HepG2 (cell line): ENCODE data around the gene TNFAIP2. TPM values are rescaled to one million over a fixed set of nuclear protein-coding genes. Genes with fewer than 3 reads are reported as not detected.

Experiments
- DMAP1 ChIP-seq: IDR thresholded peaks from 2 replicates; pipeline ENCODE4 v1.6.1; 2016
- EP300 ChIP-seq, 3 experiments: sonication (generic) in 1 of 3; formaldehyde crosslinking in 1 of 3; IDR thresholded peaks; 2 replicates each; pipeline versions ENCODE4 v1.5.1 to v1.6.1; 2011 to 2020; ENCODE audit warnings: low read depth in 2 of 3, low read length in 2 of 3, borderline replicate concordance in 1 of 3, improper control_type of control experiment in 1 of 3, mild to moderate bottlenecking in 1 of 3, missing genetic modification reagents in 1 of 3, moderate library complexity in 1 of 3
- HDAC6 ChIP-seq: fragments of 200-600 bp; sonication (generic); IDR thresholded peaks from 2 replicates; pipeline ENCODE4 v1.7.0; 2017; ENCODE audit warnings: mild to moderate bottlenecking, antibody characterized with exemption, low read length, low read depth
- HIVEP1 ChIP-seq: sonication (generic); formaldehyde crosslinking; IDR thresholded peaks from 2 replicates; pipeline ENCODE4 v1.4.0; 2020; ENCODE audit warnings: mild to moderate bottlenecking, missing genetic modification reagents
- KMT2A ChIP-seq: sonication (generic); formaldehyde crosslinking; IDR thresholded peaks from 2 replicates; pipeline ENCODE4 v1.4.0; 2020; ENCODE audit warnings: missing genetic modification reagents
- MED8 ChIP-seq: sonication (generic); formaldehyde crosslinking; IDR thresholded peaks from 2 replicates; pipeline ENCODE4 v1.8.1; 2023; ENCODE audit warnings: mild to moderate bottlenecking, missing genetic modification reagents; ENCODE audit not compliant: insufficient replicate concordance
- POLR2A ChIP-seq, 2 experiments: IDR thresholded peaks; 2 replicates each; pipeline ENCODE4 v1.6.1; 2011; ENCODE audit warnings: low read depth in 2 of 2, low read length in 2 of 2, mild to moderate bottlenecking in 1 of 2, moderate library complexity in 1 of 2; ENCODE audit not compliant: insufficient read depth in 1 of 2
- PRDM10 ChIP-seq: sonication (generic); formaldehyde crosslinking; IDR thresholded peaks from 2 replicates; pipeline ENCODE4 v1.4.0; 2020; ENCODE audit warnings: low read depth, missing genetic modification reagents
- REL ChIP-seq: sonication (generic); formaldehyde crosslinking; conservative IDR thresholded peaks from 2 replicates; pipeline ENCODE4 v1.8.0; 2022; ENCODE audit warnings: mild to moderate bottlenecking, missing genetic modification reagents, moderate library complexity
- RERE ChIP-seq: IDR thresholded peaks from 2 replicates; pipeline ENCODE4 v1.6.1; 2016; ENCODE audit warnings: low read depth, missing genetic modification reagents, missing compliant biosample characterization
- RXRA ChIP-seq: sonication (generic); formaldehyde crosslinking; IDR thresholded peaks from 2 replicates; pipeline ENCODE4 v1.5.1; 2020; ENCODE audit warnings: missing genetic modification reagents
- SMAD3 ChIP-seq: sonication (generic); formaldehyde crosslinking; IDR thresholded peaks from 2 replicates; pipeline ENCODE4 v1.4.0; 2020; ENCODE audit warnings: missing genetic modification reagents
- SOX6 ChIP-seq, 2 experiments: fragments of 450-650 bp in 1 of 2; sonication (generic) in 1 of 2; formaldehyde crosslinking in 1 of 2; IDR thresholded peaks; 2 replicates each; pipeline versions ENCODE4 v1.4.0 to v1.6.1; 2017 to 2020; ENCODE audit warnings: antibody characterized with exemption in 1 of 2, mild to moderate bottlenecking in 1 of 2, missing genetic modification reagents in 1 of 2
- ZFP91 ChIP-seq: sonication (generic); formaldehyde crosslinking; IDR thresholded peaks from 2 replicates; pipeline ENCODE4 v1.9.0; 2022; ENCODE audit warnings: missing genetic modification reagents, mild to moderate bottlenecking, borderline replicate concordance
- ZNF446 ChIP-seq: sonication (generic); formaldehyde crosslinking; IDR thresholded peaks from 2 replicates; pipeline ENCODE4 v1.5.0; 2020; ENCODE audit warnings: mild to moderate bottlenecking, missing genetic modification reagents
- ZNF567 ChIP-seq: sonication (generic); formaldehyde crosslinking; IDR thresholded peaks from 2 replicates; pipeline ENCODE4 v1.8.1; 2023; ENCODE audit warnings: mild to moderate bottlenecking, missing genetic modification reagents, borderline replicate concordance
- ZSCAN12 ChIP-seq: sonication (generic); formaldehyde crosslinking; IDR thresholded peaks from 2 replicates; pipeline ENCODE4 v1.9.0; 2021; ENCODE audit warnings: mild to moderate bottlenecking, missing genetic modification reagents
- polyA plus RNA-seq, 8 experiments: library from polyadenylated mRNA; depleted of rRNA in 3 of 8; stranded (reverse) in 7 of 8; unstranded in 1 of 8; fragments of >200 nt; fragmentation: Illumina TruSeq in 4 of 8; extraction: Trizol in 4 of 8; gene quantifications; 2 replicates each; pipeline versions ENCODE4 v1.2.1 to v1.2.3, GENCODE V29; 2011 to 2016; ENCODE audit warnings: low read depth in 4 of 8, missing spikeins in 1 of 8, mixed read lengths in 1 of 8; ENCODE audit not compliant: insufficient read depth in 1 of 8
- total RNA-seq, 5 experiments: library from RNA; depleted of rRNA; stranded (reverse); fragments of >200 nt; fragmentation: Illumina TruSeq; extraction: Trizol; gene quantifications; 2 replicates each; pipeline ENCODE4 v1.2.3, GENCODE V29; 2016; ENCODE audit warnings: low read depth in 1 of 5

Gene TNFAIP2
- total and polyA plus RNA-seq, 2 of the 13 experiments (the other 11 are each of a cell fraction or from before 2014, with no cell fraction given), result 0.46 to 1.5 TPM

GRCh38 chr14:103094406-103095209 lies 28.7 kb upstream of the TNFAIP2 start, which contains the start of gene EXOC3L4 (continued):
- TF ChIP-seq ZFP91 (CRISPR knock-in tag) (peak; percentile 26; the same call in 1 of the 2 replicates), SMAD3 (CRISPR knock-in tag) (peak; percentile 11; the same call in 1 of the 2 replicates), POLR2A (IDR thresholded peaks at IDR 0.05; ENCODE audit: insufficient read depth in 1 of 2, low read depth in 2 of 2, low read length in 2 of 2) (peak in 1 of 2 experiments; percentile 38; a peak in 1 of 4 replicates), HDAC6 (no peak), SOX6 (IDR thresholded peaks at IDR 0.05) (no peak), SOX6 (CRISPR knock-in tag; IDR thresholded peaks at IDR 0.05) (peak; percentile 59), ZNF446 (no peak), HIVEP1 (CRISPR knock-in tag) (no peak), KMT2A (0 out of 2 replicates have a peak, but pooled peaks have one; percentile 22), DMAP1 (CRISPR knock-in tag) (peak; percentile 11; the same call in 1 of the 2 replicates), MED8 (CRISPR knock-in tag) (no peak), RERE (no peak), ZSCAN12 (no peak), ZNF567 (CRISPR knock-in tag) (no peak), REL (CRISPR knock-in tag) (no peak), RXRA (CRISPR knock-in tag) (no peak), PRDM10 (CRISPR knock-in tag) (peak; percentile 91), EP300 (IDR thresholded peaks at IDR 0.05; ENCODE audit: low read depth in 2 of 2, low read length in 2 of 2) (peak in 1 of 2 experiments; percentile 46; a peak in 1 of 4 replicates), EP300 (CRISPR knock-in tag; IDR thresholded peaks at IDR 0.05; ENCODE audit: borderline replicate concordance) (no peak; the same call in 1 of the 2 replicates)
